Panc1 (cell line): ENCODE data around the gene FIS1. TPM values are rescaled to one million over a fixed set of nuclear protein-coding genes. Genes with fewer than 3 reads are reported as not detected.
"Not testable (repeated sequence)": the region's sequence is repeated elsewhere in the genome, so short reads cannot be mapped to it uniquely, and the experiment has no call there.

Source experiments
- ATAC-seq: fragments of 200-7000 bp; cut with Tn5 transposase; 2 replicates; pipeline ENCODE4 v1.9.1; 2020; ENCODE audit warnings: mild to moderate bottlenecking, moderate library complexity
- BruUV-seq: library from RNA; stranded (reverse); fragments of 400-500 nt; replicated peaks from 2 replicates; lab custom pipeline; 2021; lab: Mats Ljungman, UMichigan
- CTCF ChIA-PET: fragments of 300-600 bp; sonication (Branson Sonifier 250); formaldehyde crosslinking; loops from one replicate; lab custom pipeline; 2022; ENCODE audit warnings: antibody characterized with exemption; lab: Charles Lee
- POLR2A ChIA-PET: fragments of 300-600 bp; sonication (Branson Sonifier 250); formaldehyde crosslinking; loops from one replicate; lab custom pipeline; 2022; ENCODE audit warnings: antibody characterized with exemption; lab: Charles Lee
- DNase-seq: peaks from one replicate; pipeline ENCODE4 v3.0.0-alpha.2; 2010; ENCODE audit warnings: low read depth, low spot score
- H3K27ac ChIP-seq: 2 replicates; pipeline ENCODE4 v1.5.1; 2011; ENCODE audit warnings: mild to moderate bottlenecking, low read length, inconsistent platforms
- H3K27me3 ChIP-seq: fragments of 200-500 bp; sonication (Bioruptor generic); 2 replicates; pipeline ENCODE4 v1.6.0; 2014; ENCODE audit warnings: low read length, inconsistent platforms; ENCODE audit not compliant: control insufficient read depth, insufficient read depth
- H3K36me3 ChIP-seq: fragments of 200-500 bp; sonication (Bioruptor generic); 2 replicates; pipeline ENCODE4 v1.5.1; 2014; ENCODE audit warnings: inconsistent platforms, mild to moderate bottlenecking, low read length, moderate library complexity; ENCODE audit not compliant: control insufficient read depth, insufficient read depth
- H3K4me1 ChIP-seq: 2 replicates; pipeline ENCODE4 v1.5.1; 2011; ENCODE audit warnings: inconsistent platforms, mild to moderate bottlenecking, low read length, moderate library complexity; ENCODE audit not compliant: control insufficient read depth, insufficient read depth
- H3K4me3 ChIP-seq, 2 experiments: 2 replicates each; pipeline ENCODE4 v1.5.1; 2011 to 2012; ENCODE audit warnings: low read depth in 2 of 2, low read length in 2 of 2, mild to moderate bottlenecking in 2 of 2, inconsistent platforms in 1 of 2, moderate library complexity in 1 of 2
- H3K9me3 ChIP-seq: fragments of 200-500 bp; sonication (Bioruptor generic); 2 replicates; pipeline ENCODE4 v1.5.1; 2014; ENCODE audit warnings: low read depth, mild to moderate bottlenecking, inconsistent platforms, low read length, moderate library complexity; ENCODE audit not compliant: control insufficient read depth, insufficient read depth
- CTCF ChIP-seq: fragments of 450-650 bp; IDR thresholded peaks from 2 replicates; pipeline ENCODE4 v1.5.1; 2017; ENCODE audit warnings: mild to moderate bottlenecking
- POLR2AphosphoS5 ChIP-seq: IDR thresholded peaks from 2 replicates; pipeline ENCODE4 v1.6.1; 2012; ENCODE audit warnings: mild to moderate bottlenecking, low read depth, low read length, moderate library complexity
- REST ChIP-seq, 2 experiments: IDR thresholded peaks; 2 replicates each; pipeline ENCODE4 v1.6.1; 2011 to 2012; ENCODE audit warnings: low read depth in 2 of 2, control low read depth in 1 of 2, low read length in 1 of 2, mild to moderate bottlenecking in 1 of 2, moderate library complexity in 1 of 2; ENCODE audit not compliant: insufficient read depth in 1 of 2
- SIN3A ChIP-seq: IDR thresholded peaks from 2 replicates; pipeline ENCODE4 v1.6.1; 2012; ENCODE audit warnings: low read depth, mild to moderate bottlenecking, low read length, moderate library complexity, borderline replicate concordance; ENCODE audit not compliant: insufficient read depth
- TCF7L2 ChIP-seq: IDR thresholded peaks from 2 replicates; pipeline ENCODE4 v1.6.1; 2011; ENCODE audit warnings: mild to moderate bottlenecking, low read depth, low read length, inconsistent platforms
- in situ Hi-C: cut with HindIII; loops from 2 replicates; pipeline ENCODE4 v1.10.0; 2016; ENCODE audit warnings: low sequenced_read_pairs, low pct_unique_long_range_greater_than_20kb
- intact Hi-C: fragments of 100-400 bp; cut with micrococcal nuclease; formaldehyde crosslinking; loops from one replicate; pipeline ENCODE4 v1.10.0; 2022; ENCODE audit not compliant: unreplicated experiment
- total RNA-seq: library from RNA; stranded (reverse); gene quantifications from one replicate; pipeline ENCODE4 v1.2.1, GENCODE V29; 2021; ENCODE audit not compliant: unreplicated experiment

FIS1 gene
- total RNA-seq, 1 experiment from 2014 or later, result 110 TPM

- CTCF ChIA-PET, result no interaction called here
- in situ Hi-C loops, result no loop called here
Measured at GRCh38 chr7:101287032-101287431, 42.2 kb upstream of the FIS1 start.

GRCh38 chr7:101285880-101286279, 41.0 kb upstream of the FIS1 start:
- H3K27ac ChIP-seq, POLR2A ChIA-PET, H3K27me3 ChIP-seq, in situ Hi-C loops, DNase-seq, BruUV-seq, intact Hi-C loops, H3K4me3 ChIP-seq, H3K9me3 ChIP-seq, ATAC-seq, H3K4me1 ChIP-seq, H3K36me3 ChIP-seq: not testable (repeated sequence)
- CTCF ChIA-PET, result interaction anchor here (0.6 to 0.7 kb wide), 2 partner anchors 170 to 222 kb away, joined by 5 read pairs; no protein-coding TSS in a partner anchor

More at GRCh38 chr7:101287032-101287431, 42.2 kb upstream of the FIS1 start:
- DNase-seq (no peak), ATAC-seq (no peak)
- no peak overlapping the region for H3K27ac ChIP-seq
- POLR2A ChIA-PET, result no interaction called here
- no peaks in the 10 kb centered on the region for H3K9me3 ChIP-seq
- no peaks in the 10 kb centered on the region; the same call in none of the 2 replicates for H3K27me3 ChIP-seq
- no TSS peak for BruUV-seq
- no peaks in the 10 kb centered on the region for H3K36me3 ChIP-seq
- TF ChIP-seq SIN3A, result no peak
- no peak for TF ChIP-seq TCF7L2
- TF ChIP-seq CTCF, result no peak
- TF ChIP-seq POLR2AphosphoS5, result no peak
- no peak for TF ChIP-seq REST (IDR thresholded peaks at IDR 0.05; ENCODE audit: insufficient read depth in 1 of 2, low read depth in 2 of 2, low read length in 1 of 2)
- H3K4me1 ChIP-seq, result peaks cover 5% of the 10 kb centered on the region; the same call in 1 of the 2 replicates
- intact Hi-C loops, result no loop called here
- H3K4me3 ChIP-seq, result no peak overlapping the region

DNA sequence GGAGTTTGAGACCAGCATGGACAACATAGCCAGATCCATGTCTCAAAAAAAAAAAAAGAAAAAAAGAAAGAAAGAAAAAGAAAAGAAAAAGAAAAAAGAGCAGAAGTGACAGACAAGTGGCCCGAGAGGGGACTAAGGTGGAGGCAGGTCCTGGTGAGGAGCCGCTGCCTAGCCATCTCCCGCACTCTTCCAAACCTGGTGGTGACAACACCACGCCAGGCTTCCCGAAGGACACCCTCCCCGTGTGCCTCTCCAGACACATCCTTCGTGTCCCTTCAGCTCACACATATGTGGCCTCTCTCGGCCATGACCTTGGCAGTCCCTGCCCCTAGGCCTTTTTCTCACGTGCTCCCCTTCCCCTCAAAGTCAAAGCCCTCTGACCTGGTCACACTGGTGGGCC, 40.3 kb upstream of the FIS1 start:
- no peaks in the 10 kb centered on the region for H3K9me3 ChIP-seq
- in situ Hi-C loops (no loop called here), intact Hi-C loops (no loop called here)
- no peak for TF ChIP-seq TCF7L2
- 0 out of 2 replicates have a peak, but pooled peaks cover 5% of the 10 kb centered on the region for H3K4me1 ChIP-seq
- H3K36me3 ChIP-seq, result no peaks in the 10 kb centered on the region
- DNase-seq, result no peak
- H3K27ac ChIP-seq, result no peak overlapping the region
- H3K27me3 ChIP-seq, result no peaks in the 10 kb centered on the region; the same call in 1 of the 2 replicates
- BruUV-seq, result no TSS peak
- no peak overlapping the region for H3K4me3 ChIP-seq
- ChIA-PET CTCF (interaction anchor here (0.7 kb wide), 1 partner anchor 223 kb away, joined by 5 read pairs; no protein-coding TSS in a partner anchor), POLR2A (no interaction called here)
- no peak for ATAC-seq

DNA sequence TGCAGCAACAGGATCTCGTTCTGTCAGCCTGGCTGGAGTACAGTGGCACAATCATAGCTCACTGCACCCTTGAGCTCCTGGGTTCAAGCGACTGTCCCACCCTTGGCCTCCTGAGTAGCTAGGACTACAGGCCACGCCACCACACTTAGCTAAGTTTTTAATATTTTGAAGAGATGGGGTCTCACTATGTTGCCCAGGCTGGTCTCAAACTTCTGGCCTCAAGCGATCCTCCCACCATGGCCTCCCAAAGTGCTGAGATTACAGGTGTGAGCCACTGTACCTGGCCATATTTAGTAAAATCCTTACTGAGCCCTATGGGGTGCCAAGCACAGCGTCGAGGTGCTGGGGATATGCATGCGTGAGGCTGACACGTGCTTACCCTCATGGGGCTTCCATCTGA, 36.0 kb upstream of the FIS1 start:
- not testable (repeated sequence) for ATAC-seq, DNase-seq
- CTCF ChIA-PET, result interaction anchor here (0.6 kb wide), 2 partner anchors 34 to 137 kb away, joined by 4 to 6 read pairs; no protein-coding TSS in a partner anchor

More for the DNA sequence above, 36.0 kb upstream of the FIS1 start:
- POLR2A ChIA-PET, H3K36me3 ChIP-seq, H3K27ac ChIP-seq, H3K27me3 ChIP-seq, in situ Hi-C loops, BruUV-seq, H3K9me3 ChIP-seq, H3K4me3 ChIP-seq, H3K4me1 ChIP-seq: not testable (repeated sequence)
- intact Hi-C loops, result loop anchor here (5.0 kb wide), 1 partner anchor 389 kb away; no protein-coding TSS in a partner anchor
